Gastroesophageal sphincter (tissue), 4 donors: Measurements from ENCODE around the gene ETV6. TPM values are rescaled to one million over a fixed set of nuclear protein-coding genes. Genes with fewer than 3 reads are reported as not detected.
"Not testable (repeated sequence)": the region's sequence is repeated elsewhere in the genome, so short reads cannot be mapped to it uniquely, and the experiment has no call there.

ENCODE experiments used
- ATAC-seq: fragments of 150-250 bp; one replicate; pipeline ENCODE4 v1.9.1; 2016; ENCODE audit warnings: mild to moderate bottlenecking, moderate library complexity
- H3K27ac ChIP-seq, 4 donors: fragments of 200-600 bp; sonication (generic) in 3 of 4; 1 replicate in 3 of 4; 2 replicates in 1 of 4; pipeline ENCODE4 v1.5.1; 2016 to 2019
- H3K27me3 ChIP-seq: fragments of 200-600 bp; sonication (generic); one replicate; pipeline ENCODE4 v1.5.1; 2019
- H3K36me3 ChIP-seq, 2 donors: fragments of 200-600 bp; sonication (generic); one replicate each; pipeline ENCODE4 v1.5.1; 2019; ENCODE audit warnings: control low read depth in 1 of 2
- H3K4me1 ChIP-seq, 3 donors: fragments of 200-600 bp; sonication (generic); 1 replicate in 2 of 3; 2 replicates in 1 of 3; pipeline ENCODE4 v1.5.1; 2016 to 2019; ENCODE audit warnings: control low read depth in 2 of 3
- H3K4me3 ChIP-seq, 2 donors: fragments of 200-600 bp; sonication (generic); one replicate each; pipeline ENCODE4 v1.5.1; 2019; ENCODE audit warnings: mild to moderate bottlenecking in 1 of 2, moderate library complexity in 1 of 2
- H3K9me3 ChIP-seq, 3 donors: fragments of 200-600 bp; sonication (generic); one replicate each; pipeline ENCODE4 v1.5.1; 2017 to 2019; ENCODE audit warnings: control low read depth in 2 of 3
- CTCF ChIP-seq, 4 experiments: fragments of 200-600 bp in 2 of 4; fragments of 450-650 bp in 2 of 4; sonication (generic) in 1 of 4; IDR thresholded peaks; one replicate each; pipeline ENCODE4 v1.5.1; 2017 to 2019; ENCODE audit warnings: antibody characterized with exemption in 4 of 4, mild to moderate bottlenecking in 2 of 4, moderate library complexity in 2 of 4
- EP300 ChIP-seq: sonication (generic); formaldehyde crosslinking; IDR thresholded peaks from one replicate; pipeline ENCODE4 v1.6.1; 2017; ENCODE audit warnings: antibody characterized with exemption, mild to moderate bottlenecking
- POLR2A ChIP-seq, 2 donors: fragments of 450-650 bp; IDR thresholded peaks; one replicate each; pipeline ENCODE4 v1.6.1; 2017; ENCODE audit warnings: antibody characterized with exemption in 2 of 2, mild to moderate bottlenecking in 2 of 2, moderate library complexity in 1 of 2
- POLR2AphosphoS5 ChIP-seq: sonication (generic); formaldehyde crosslinking; IDR thresholded peaks from one replicate; pipeline ENCODE4 v1.6.1; 2017; ENCODE audit warnings: antibody characterized with exemption
- WGBS, 2 donors: methylation state at CpG; one replicate each; pipeline ENCODE4 v1.1.5; 2018; ENCODE audit warnings: low coverage in 1 of 2; 5-methylcytosine and 5-hydroxymethylcytosine counted together
- total RNA-seq, 4 donors: library from RNA; depleted of rRNA; stranded (reverse); fragments of >200 nt; gene quantifications; one replicate each; pipeline ENCODE4 v1.1.0, GENCODE V29; 2016

ETV6 gene
- total RNA-seq, 4 donors from 2014 or later = 18.7 to 30.1 (median 21.1) TPM

- Histone ChIP-seq H3K9me3 (no peaks in the 10 kb centered on the region), H3K36me3 (peaks cover 0 to 6% of the 10 kb centered on the region in 2 donors), H3K4me3 (no peak overlapping the region), H3K4me1 (peaks cover 0 to 79% (median 21%) of the 10 kb centered on the region in 3 donors), H3K27me3 (no peaks in the 10 kb centered on the region), H3K27ac (peak overlapping the region in 1 of 4 donors; percentile 17)
- ATAC-seq = no peak
- TF ChIP-seq POLR2AphosphoS5 (no peak), POLR2A (IDR thresholded peaks at IDR 0.05) (no peak), EP300 (no peak), CTCF (IDR thresholded peaks at IDR 0.05) (no peak)
- WGBS, 2 donors = 17 to 81% methylated on average over 2 to 6 of the region's 7 CpGs
Measured at GRCh38 chr12:11677752-11678151, 28.3 kb downstream of the ETV6 start.

GRCh38 chr12:11678781-11679180, 29.3 kb downstream of the ETV6 start:
- Histone ChIP-seq H3K27ac (no peak overlapping the region), H3K4me1 (peaks cover 0 to 79% (median 24%) of the 10 kb centered on the region in 3 donors), H3K9me3 (no peaks in the 10 kb centered on the region), H3K36me3 (peaks cover 0 to 6% of the 10 kb centered on the region in 2 donors), H3K4me3 (no peak overlapping the region), H3K27me3 (no peaks in the 10 kb centered on the region)
- WGBS, 2 donors = 79% methylated on average over 2 to 3 of the region's 3 CpGs
- ATAC-seq = no peak
- TF ChIP-seq CTCF (IDR thresholded peaks at IDR 0.05) (no peak), EP300 (no peak), POLR2A (IDR thresholded peaks at IDR 0.05) (no peak), POLR2AphosphoS5 (no peak)

GRCh38 chr12:11681207-11681606, 31.7 kb downstream of the ETV6 start:
- Histone ChIP-seq H3K9me3 (no peaks in the 10 kb centered on the region), H3K36me3 (peaks cover 0 to 6% of the 10 kb centered on the region in 2 donors), H3K4me3 (no peak overlapping the region), H3K27me3 (no peaks in the 10 kb centered on the region), H3K27ac (no peak overlapping the region), H3K4me1 (peaks cover 4 to 79% (median 18%) of the 10 kb centered on the region in 3 donors)
- 48 to 89% methylated on average over 2 of the region's 2 CpGs for WGBS, 2 donors
- ATAC-seq = no peak
- TF ChIP-seq CTCF (IDR thresholded peaks at IDR 0.05) (no peak), POLR2AphosphoS5 (no peak), EP300 (no peak), POLR2A (IDR thresholded peaks at IDR 0.05) (no peak)

GRCh38 chr12:11681695-11682094, 32.2 kb downstream of the ETV6 start:
- ATAC-seq, H3K4me3 ChIP-seq, H3K9me3 ChIP-seq, H3K27me3 ChIP-seq, H3K27ac ChIP-seq, H3K36me3 ChIP-seq: not testable (repeated sequence)
- H3K4me1 ChIP-seq = peaks cover 5 to 79% (median 16%) of the 10 kb centered on the region in 3 donors
- WGBS, 2 donors = 63 to 93% methylated on average over 2 to 3 of the region's 3 CpGs

- Histone ChIP-seq H3K27me3 (no peaks in the 10 kb centered on the region), H3K9me3 (no peaks in the 10 kb centered on the region), H3K4me3 (no peak overlapping the region), H3K27ac (peak overlapping the region in 1 of 4 donors; percentile 40), H3K36me3 (no peaks in the 10 kb centered on the region), H3K4me1 (peaks cover 10 to 79% (median 33%) of the 10 kb centered on the region in 3 donors)
- 48 to 49% methylated on average over 3 of the region's 3 CpGs for WGBS, 2 donors
- no peak for ATAC-seq
- TF ChIP-seq POLR2A (IDR thresholded peaks at IDR 0.05) = no peak
- TF ChIP-seq CTCF (IDR thresholded peaks at IDR 0.05) = no peak
Measured at GRCh38 chr12:11684393-11684792, 34.9 kb downstream of the ETV6 start.
